ENCODE results near the gene CELSR1.

DNA sequence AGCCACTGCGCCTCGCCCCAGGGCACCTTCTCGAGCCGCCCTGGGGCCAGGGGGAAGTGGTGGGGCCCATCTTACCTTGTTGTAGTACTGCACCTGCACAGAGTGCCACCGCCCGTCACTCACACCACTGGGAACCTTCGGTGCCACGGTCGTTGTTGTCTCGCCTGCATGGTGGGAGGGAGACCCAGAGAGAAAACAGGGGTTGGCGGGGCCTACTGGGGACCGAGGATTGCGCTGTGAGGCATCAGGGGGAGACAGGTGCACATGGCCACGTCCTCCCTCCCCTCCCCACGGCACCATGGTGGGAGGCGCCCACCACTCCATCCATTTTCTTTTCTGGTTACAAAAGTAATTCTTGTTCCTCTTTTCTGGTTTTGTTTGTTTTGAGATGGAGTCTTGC lies 104.1 kb downstream of the CELSR1 start:
- TF ChIP-seq, protein P1, sequence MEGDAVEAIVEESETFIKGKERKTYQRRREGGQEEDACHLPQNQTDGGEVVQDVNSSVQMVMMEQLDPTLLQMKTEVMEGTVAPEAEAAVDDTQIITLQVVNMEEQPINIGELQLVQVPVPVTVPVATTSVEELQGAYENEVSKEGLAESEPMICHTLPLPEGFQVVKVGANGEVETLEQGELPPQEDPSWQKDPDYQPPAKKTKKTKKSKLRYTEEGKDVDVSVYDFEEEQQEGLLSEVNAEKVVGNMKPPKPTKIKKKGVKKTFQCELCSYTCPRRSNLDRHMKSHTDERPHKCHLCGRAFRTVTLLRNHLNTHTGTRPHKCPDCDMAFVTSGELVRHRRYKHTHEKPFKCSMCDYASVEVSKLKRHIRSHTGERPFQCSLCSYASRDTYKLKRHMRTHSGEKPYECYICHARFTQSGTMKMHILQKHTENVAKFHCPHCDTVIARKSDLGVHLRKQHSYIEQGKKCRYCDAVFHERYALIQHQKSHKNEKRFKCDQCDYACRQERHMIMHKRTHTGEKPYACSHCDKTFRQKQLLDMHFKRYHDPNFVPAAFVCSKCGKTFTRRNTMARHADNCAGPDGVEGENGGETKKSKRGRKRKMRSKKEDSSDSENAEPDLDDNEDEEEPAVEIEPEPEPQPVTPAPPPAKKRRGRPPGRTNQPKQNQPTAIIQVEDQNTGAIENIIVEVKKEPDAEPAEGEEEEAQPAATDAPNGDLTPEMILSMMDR (conservative IDR thresholded peaks at IDR 0.05; ENCODE audit: low read depth, low read length), result no peak
- no peak for TF ChIP-seq EZH2phosphoT487 (IDR thresholded peaks at IDR 0.05; ENCODE audit: borderline replicate concordance, low read length)
- TF ChIP-seq EZH2 (IDR thresholded peaks at IDR 0.05; ENCODE audit: low read length, unreplicated experiment), result no peak

Measured in PC-3 (cell line).